Measurements from ENCODE around the gene GLCE.

- TF ChIP-seq POLR2A (IDR thresholded peaks at IDR 0.05) (no peak), CTCF (IDR thresholded peaks at IDR 0.05) (no peak)
Measured at GRCh38 chr15:69288531-69289341, 128.3 kb downstream of the GLCE start.
